Measurements from ENCODE around the gene CTBP2.

Gene CTBP2

GRCh38 chr10:125024497-125025234 lies 135.7 kb downstream of the CTBP2 start:
- no peak for DNase-seq (ENCODE audit: low read depth in 2 of 2)

DNA sequence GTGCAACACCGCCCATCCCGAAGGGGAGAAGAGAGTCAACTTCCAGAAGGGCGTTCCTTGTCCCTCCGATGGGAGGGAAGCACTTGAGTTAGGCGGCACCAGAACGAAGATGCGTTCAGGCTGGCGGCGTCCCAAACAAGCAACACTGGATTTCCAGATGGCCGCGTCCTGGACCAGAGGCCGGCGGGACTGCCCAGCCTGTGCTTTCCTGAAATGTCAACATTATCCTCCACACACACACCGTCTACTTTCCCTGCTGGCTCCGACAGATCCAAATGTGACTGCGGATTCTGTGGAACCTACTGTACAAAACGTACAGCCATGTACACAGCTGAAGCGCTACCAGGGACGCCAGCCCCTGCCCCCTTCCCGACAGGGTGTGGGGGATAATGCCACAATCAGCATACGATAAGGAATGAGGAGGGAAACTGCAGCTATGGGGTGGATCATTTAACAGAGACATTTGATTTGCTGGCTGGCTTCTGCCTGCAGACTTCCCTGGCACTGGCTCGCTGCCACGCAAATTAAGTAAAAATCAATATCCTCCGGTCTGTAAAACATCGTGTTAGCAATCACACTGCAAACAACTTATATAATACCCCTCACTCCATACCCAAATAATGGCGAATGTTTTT lies 136.4 kb downstream of the CTBP2 start:
- DNase-seq (ENCODE audit: low read depth in 2 of 2): no peak

- no peak for DNase-seq (ENCODE audit: low read depth in 2 of 2)
Measured at GRCh38 chr10:125023255-125023654, 137.1 kb downstream of the CTBP2 start.

DNA sequence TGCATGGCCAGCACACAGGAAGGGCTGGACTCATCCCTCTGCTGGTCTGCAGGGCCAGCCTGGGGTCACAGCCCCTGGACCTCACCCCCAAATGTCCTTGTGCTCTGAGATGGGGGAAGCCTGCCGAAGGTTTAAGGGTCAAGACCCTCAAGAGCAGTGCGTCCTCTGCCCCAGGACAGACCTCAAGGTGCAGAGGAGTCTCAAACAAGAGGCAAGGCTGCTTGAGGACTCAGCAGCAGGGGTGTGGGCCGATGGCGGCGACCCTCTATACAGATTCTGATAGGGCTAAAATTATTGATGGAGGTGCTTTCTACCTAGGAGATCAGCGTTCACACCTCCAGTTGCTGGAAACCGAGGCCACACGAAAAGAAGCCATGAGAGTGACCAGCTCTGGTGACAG lies 137.7 kb downstream of the CTBP2 start:
- DNase-seq (ENCODE audit: low read depth in 2 of 2): no peak

GRCh38 chr10:125021686-125022344 lies 138.5 kb downstream of the CTBP2 start:
- DNase-seq (ENCODE audit: low read depth in 2 of 2): no peak

DNA sequence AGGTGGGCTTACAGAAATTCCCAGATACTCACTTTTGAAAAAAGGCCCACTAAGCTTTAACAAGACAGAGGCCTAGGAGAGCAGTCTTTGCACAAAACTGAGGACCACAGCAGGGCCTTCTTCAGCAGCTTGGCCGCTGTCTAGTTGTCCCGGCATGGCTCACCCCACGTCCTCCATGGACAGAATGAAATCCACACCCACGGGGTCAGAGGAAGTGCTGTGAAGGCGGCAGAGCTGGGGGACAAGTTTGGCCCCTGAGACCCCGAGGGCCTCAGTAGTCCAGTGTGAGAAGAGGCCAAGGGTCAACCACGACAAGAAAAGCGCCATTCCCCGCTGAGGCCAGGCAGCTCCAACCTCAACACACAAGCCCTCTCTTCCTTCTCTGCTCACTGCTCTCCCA lies 139.5 kb downstream of the CTBP2 start:
- DNase-seq (ENCODE audit: low read depth in 2 of 2): no peak

DNA sequence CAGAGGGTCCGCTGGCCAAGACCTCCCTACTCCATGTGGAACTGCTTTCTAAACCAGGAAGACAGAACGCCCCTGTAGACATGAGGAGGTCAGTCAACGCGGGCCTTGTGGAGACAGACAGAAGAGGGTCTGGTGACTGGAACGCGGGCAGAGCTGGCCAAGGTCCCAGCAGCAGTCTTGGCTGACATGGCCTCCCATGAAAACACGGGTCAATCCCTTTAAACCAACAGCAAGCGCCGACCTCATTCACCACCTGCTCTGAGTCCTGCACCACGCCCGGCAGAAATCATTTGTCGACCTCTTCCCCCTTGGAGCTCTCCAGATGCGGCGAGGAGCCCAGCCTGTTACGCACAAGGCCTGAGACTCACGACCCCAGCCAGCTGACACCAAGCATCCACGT lies 140.0 kb downstream of the CTBP2 start:
- no peak for DNase-seq (ENCODE audit: low read depth in 2 of 2)

DNA sequence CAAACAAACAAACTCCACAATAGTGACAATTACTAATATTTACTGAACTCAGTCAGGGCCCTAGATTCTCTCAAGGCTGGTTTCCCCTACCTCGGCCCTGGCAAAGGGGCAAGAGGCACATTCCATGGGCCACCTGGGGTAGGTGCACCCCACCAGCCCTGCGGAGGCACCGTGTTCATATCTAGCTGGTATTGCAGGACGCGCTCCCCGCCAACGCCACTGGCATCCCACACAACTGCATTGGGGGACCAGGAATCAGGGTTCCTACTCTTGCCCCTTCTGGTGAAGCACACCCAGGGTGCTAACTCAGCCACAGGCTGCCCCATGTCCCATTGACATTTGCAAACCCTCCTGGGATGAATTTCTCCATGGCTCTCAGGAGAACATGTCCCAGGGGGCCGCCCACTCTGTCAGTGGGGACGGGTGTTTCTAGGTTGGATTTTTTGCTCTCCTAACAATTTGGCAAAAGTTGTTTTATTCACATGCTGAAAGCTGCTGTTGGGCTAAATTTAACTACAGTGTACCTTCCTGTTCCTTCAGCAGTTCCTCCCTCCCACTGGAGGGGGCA lies 141.7 kb downstream of the CTBP2 start:
- no peak for DNase-seq (ENCODE audit: low read depth in 2 of 2)

- DNase-seq (ENCODE audit: low read depth in 2 of 2): no peak
Measured at GRCh38 chr10:125017547-125018298, 142.6 kb downstream of the CTBP2 start.

DNA sequence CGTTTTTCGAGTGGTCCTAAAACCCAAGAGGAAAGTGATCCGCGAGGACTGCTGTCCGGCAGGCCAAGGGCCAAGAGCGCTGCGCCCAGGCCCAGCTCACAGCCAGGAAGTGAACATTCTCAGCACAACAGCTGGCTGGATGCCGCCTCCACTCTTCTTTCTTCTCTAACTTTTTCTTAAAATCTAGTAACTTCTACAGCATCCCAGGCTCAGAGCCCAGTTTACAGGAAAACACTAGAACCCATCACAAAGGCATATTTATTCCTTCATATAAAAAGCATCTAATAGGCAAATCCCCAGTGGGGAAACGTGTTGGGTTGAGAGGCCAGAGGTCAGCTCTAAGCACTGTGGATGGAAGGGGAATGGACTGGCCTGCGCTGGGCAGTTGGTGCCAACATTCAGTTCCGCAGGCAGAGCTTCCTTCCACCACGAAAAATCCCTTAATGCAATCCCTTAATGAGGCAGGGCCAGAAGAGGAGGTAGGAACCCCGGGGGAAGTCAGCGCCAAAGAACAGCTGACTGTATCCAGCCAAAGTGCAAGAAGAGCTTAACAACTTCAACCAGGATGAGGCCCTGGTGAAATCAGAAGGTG lies 143.7 kb downstream of the CTBP2 start:
- no peak for DNase-seq (ENCODE audit: low read depth in 2 of 2)

DNA sequence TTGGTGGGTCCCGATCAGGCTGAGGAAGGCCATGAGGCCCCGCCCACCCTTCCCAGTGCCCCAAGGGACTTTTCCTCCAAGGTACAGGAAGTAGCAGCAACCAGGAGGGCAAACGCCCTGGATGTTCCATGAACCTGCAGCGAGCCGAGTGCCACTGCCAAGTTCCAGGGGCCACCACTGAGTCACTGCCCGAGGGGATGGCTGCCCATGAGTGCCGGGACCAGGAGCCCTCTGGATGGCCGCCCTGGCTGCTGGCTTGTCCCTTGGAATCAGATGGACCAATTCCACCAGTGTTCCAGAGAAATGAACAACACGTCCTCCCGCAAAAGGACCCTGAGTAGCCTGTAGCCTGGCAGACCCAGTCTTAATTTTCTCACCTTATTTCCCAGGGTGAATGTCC lies 144.2 kb downstream of the CTBP2 start:
- DNase-seq (ENCODE audit: low read depth in 2 of 2): no peak

- no peak for DNase-seq (ENCODE audit: low read depth in 2 of 2)
Measured at GRCh38 chr10:125015356-125015944, 144.9 kb downstream of the CTBP2 start.

GRCh38 chr10:125014836-125015355 lies 145.5 kb downstream of the CTBP2 start:
- no peak for DNase-seq (ENCODE audit: low read depth in 2 of 2)

DNA sequence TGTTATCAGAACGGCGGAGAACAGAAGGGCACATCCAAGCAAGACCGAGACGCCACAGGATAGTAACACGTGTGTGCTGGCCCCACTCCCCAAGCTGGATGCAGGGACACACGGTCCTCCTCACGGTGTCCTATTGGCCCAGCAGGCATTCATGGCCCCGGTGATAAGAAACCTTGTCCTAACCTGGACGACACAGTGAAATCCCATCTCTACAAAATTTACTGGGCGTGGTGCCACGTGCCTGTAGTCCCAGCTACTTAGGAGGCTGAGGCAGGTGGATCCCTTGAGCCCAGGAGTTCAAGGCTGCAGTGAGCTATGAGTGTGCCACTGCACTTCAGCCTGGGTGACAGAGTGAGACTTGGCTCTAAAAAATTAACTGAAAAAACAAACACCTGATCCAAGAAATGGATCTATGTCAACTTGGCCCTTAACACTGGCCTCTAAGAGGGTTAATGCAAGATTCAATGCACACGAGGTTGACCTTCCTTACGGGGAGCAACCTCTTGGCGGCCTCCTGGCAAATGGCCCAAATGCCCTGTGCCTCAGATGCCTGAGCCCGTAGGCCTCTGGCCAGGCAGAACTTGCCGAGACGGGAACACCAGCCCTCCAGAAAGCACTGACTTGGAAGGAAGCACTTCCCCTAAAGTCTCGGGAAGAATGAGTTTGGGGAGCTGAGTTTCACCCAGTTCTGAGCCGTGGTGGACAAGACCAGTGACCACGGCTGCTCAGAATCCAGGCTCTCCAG lies 146.1 kb downstream of the CTBP2 start:
- no peak for DNase-seq (ENCODE audit: low read depth in 2 of 2)

- DNase-seq (ENCODE audit: low read depth in 2 of 2): no peak
Measured at GRCh38 chr10:125013529-125013872, 146.9 kb downstream of the CTBP2 start.

- DNase-seq (ENCODE audit: low read depth in 2 of 2): no peak
Measured at GRCh38 chr10:125012851-125013528, 147.4 kb downstream of the CTBP2 start.

GRCh38 chr10:125011926-125012705 lies 148.2 kb downstream of the CTBP2 start:
- DNase-seq (ENCODE audit: low read depth in 2 of 2): no peak

GRCh38 chr10:125011171-125011925 lies 149.0 kb downstream of the CTBP2 start:
- no peak for DNase-seq (ENCODE audit: low read depth in 2 of 2)
